NCI-H2171 treated with DMSO at 0.1 percent for 48 hours (cell line): ENCODE results near the gene PYROXD2.
A peak's percentile ranks its signal among the peaks of the same experiment; 100 is the strongest.
"Not testable (repeated sequence)": the region's sequence is repeated elsewhere in the genome, so short reads cannot be mapped to it uniquely, and the experiment has no call there.

Experiments used
- DNase-seq: peaks from one replicate; lab custom pipeline; 2025; lab: John Stamatoyannopoulos, UW

Gene PYROXD2

GRCh38 chr10:98365406-98366061 is 49.4 kb downstream of the PYROXD2 start:
- no peak for DNase-seq

GRCh38 chr10:98364432-98365102 is 50.4 kb downstream of the PYROXD2 start:
- no peak for DNase-seq

GRCh38 chr10:98363220-98363619 is 51.8 kb downstream of the PYROXD2 start:
- no peak for DNase-seq

GRCh38 chr10:98361131-98362025 is 53.6 kb downstream of the PYROXD2 start:
- peak; percentile 41 for DNase-seq

GRCh38 chr10:98357194-98357822 is 57.7 kb downstream of the PYROXD2 start:
- peak; percentile 5 for DNase-seq

- no peak for DNase-seq
Measured at GRCh38 chr10:98354491-98354890, 60.5 kb downstream of the PYROXD2 start.

GRCh38 chr10:98353170-98353569 is 61.8 kb downstream of the PYROXD2 start:
- DNase-seq, result no peak

- no peak for DNase-seq
Measured at GRCh38 chr10:98351831-98352402, 63.1 kb downstream of the PYROXD2 start.

- no peak for DNase-seq
Measured at GRCh38 chr10:98349508-98349922, 65.5 kb downstream of the PYROXD2 start.

- DNase-seq, result no peak
Measured at GRCh38 chr10:98346847-98347246, 68.1 kb downstream of the PYROXD2 start.

GRCh38 chr10:98344589-98345038 is 70.4 kb downstream of the PYROXD2 start:
- DNase-seq, result no peak

- DNase-seq, result not testable (repeated sequence)
Measured at GRCh38 chr10:98341701-98342100, 73.3 kb downstream of the PYROXD2 start.

GRCh38 chr10:98340940-98341310 is 74.1 kb downstream of the PYROXD2 start:
- no peak for DNase-seq

GRCh38 chr10:98340261-98340939 is 74.6 kb downstream of the PYROXD2 start:
- no peak for DNase-seq

GRCh38 chr10:98339799-98340198 is 75.2 kb downstream of the PYROXD2 start:
- no peak for DNase-seq

- no peak for DNase-seq
Measured at GRCh38 chr10:98338896-98339295, 76.1 kb downstream of the PYROXD2 start.

- no peak for DNase-seq
Measured at GRCh38 chr10:98338318-98338717, 76.7 kb downstream of the PYROXD2 start.

- no peak for DNase-seq
Measured at GRCh38 chr10:98337484-98337883, 77.5 kb downstream of the PYROXD2 start.
